ENCODE data around the gene DCHS1.

DNA sequence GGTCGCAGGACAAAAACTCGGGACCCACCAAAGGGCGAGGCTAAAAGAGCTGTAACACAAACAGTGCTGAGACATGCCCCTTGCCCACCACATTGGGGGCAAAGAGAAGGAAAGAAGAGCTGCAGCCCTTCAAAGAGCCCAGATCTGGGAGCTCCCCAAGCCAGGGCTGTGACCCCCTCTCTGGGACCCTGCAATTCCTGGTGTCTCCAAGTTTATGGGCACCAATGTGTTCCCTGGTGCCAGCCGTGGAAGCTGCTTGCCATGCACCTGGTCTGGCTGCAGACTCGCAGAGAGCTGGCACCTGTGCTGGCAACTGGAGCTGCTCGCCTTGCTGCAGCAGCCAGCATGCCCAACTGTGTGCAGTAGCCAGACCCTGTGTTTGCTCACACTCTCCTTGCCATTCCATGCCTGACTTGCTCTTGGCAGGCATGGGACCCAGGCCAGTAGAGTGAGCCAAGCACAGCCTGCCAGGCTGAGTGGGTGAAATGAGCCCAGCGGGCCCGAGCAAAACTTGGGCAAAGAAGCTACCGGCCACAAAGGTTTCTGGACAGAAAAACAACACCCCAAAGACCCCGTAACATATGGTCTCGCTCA lies 68.2 kb downstream of the DCHS1 start:
- TF ChIP-seq KLF6 (CRISPR knock-in tag; IDR thresholded peaks at IDR 0.05), result no peak
- TF ChIP-seq, protein P1, sequence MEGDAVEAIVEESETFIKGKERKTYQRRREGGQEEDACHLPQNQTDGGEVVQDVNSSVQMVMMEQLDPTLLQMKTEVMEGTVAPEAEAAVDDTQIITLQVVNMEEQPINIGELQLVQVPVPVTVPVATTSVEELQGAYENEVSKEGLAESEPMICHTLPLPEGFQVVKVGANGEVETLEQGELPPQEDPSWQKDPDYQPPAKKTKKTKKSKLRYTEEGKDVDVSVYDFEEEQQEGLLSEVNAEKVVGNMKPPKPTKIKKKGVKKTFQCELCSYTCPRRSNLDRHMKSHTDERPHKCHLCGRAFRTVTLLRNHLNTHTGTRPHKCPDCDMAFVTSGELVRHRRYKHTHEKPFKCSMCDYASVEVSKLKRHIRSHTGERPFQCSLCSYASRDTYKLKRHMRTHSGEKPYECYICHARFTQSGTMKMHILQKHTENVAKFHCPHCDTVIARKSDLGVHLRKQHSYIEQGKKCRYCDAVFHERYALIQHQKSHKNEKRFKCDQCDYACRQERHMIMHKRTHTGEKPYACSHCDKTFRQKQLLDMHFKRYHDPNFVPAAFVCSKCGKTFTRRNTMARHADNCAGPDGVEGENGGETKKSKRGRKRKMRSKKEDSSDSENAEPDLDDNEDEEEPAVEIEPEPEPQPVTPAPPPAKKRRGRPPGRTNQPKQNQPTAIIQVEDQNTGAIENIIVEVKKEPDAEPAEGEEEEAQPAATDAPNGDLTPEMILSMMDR (CRISPR knock-in tag; IDR thresholded peaks at IDR 0.05), result no peak
- no peak for TF ChIP-seq ZNF292 (CRISPR knock-in tag; IDR thresholded peaks at IDR 0.05; ENCODE audit: borderline replicate concordance, low read depth)
- TF ChIP-seq, protein P2, sequence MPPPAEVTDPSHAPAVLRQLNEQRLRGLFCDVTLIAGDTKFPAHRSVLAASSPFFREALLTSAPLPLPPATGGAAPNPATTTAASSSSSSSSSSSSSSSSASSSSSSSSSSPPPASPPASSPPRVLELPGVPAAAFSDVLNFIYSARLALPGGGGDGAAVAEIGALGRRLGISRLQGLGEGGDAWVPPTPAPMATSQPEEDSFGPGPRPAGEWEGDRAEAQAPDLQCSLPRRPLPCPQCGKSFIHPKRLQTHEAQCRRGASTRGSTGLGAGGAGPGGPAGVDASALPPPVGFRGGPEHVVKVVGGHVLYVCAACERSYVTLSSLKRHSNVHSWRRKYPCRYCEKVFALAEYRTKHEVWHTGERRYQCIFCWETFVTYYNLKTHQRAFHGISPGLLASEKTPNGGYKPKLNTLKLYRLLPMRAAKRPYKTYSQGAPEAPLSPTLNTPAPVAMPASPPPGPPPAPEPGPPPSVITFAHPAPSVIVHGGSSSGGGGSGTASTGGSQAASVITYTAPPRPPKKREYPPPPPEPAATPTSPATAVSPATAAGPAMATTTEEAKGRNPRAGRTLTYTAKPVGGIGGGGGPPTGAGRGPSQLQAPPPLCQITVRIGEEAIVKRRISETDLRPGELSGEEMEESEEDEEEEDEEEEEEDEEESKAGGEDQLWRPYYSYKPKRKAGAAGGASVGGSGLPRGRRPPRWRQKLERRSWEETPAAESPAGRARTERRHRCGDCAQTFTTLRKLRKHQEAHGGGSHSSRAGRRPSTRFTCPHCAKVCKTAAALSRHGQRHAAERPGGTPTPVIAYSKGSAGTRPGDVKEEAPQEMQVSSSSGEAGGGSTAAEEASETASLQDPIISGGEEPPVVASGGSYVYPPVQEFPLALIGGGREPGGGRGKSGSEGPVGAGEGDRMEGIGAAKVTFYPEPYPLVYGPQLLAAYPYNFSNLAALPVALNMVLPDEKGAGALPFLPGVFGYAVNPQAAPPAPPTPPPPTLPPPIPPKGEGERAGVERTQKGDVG (CRISPR knock-in tag; IDR thresholded peaks at IDR 0.05; ENCODE audit: borderline replicate concordance), result no peak
- TF ChIP-seq, protein P3, sequence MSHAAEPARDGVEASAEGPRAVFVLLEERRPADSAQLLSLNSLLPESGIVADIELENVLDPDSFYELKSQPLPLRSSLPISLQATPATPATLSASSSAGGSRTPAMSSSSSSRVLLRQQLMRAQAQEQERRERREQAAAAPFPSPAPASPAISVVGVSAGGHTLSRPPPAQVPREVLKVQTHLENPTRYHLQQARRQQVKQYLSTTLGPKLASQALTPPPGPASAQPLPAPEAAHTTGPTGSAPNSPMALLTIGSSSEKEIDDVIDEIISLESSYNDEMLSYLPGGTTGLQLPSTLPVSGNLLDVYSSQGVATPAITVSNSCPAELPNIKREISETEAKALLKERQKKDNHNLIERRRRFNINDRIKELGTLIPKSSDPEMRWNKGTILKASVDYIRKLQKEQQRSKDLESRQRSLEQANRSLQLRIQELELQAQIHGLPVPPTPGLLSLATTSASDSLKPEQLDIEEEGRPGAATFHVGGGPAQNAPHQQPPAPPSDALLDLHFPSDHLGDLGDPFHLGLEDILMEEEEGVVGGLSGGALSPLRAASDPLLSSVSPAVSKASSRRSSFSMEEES (CRISPR knock-in tag; IDR thresholded peaks at IDR 0.05), result no peak
